ENCODE measurements around the gene TERT. TPM values are rescaled to one million over a fixed set of nuclear protein-coding genes. Genes with fewer than 3 reads are reported as not detected.
"Not testable (repeated sequence)": the region's sequence is repeated elsewhere in the genome, so short reads cannot be mapped to it uniquely, and the experiment has no call there.

TERT gene
- total RNA-seq, 3 donors from 2014 or later (not counting 1 experiment from before 2014, with no cell fraction given), result not detected

GRCh38 chr5:1278216-1278615 is 16.7 kb downstream of the TERT start:
- H3K27me3 Mint-ChIP-seq (ENCODE audit: low read depth in 2 of 2), result no peaks in the 10 kb centered on the region
- no peaks in the 10 kb centered on the region for H3K27me3 ChIP-seq (ENCODE audit: control insufficient read depth, insufficient read depth, low read length)
- peak in 1 of 3 donors; percentile 29 for ATAC-seq
- WGBS (ENCODE audit: insufficient coverage), result 91% methylated on average over 13 of the region's 13 CpGs
- peaks cover 0 to 14% of the 10 kb centered on the region in 2 donors for H3K4me1 Mint-ChIP-seq
- H3K27ac Mint-ChIP-seq, result no peak overlapping the region
- H3K4me1 ChIP-seq (ENCODE audit: control insufficient read depth, insufficient read depth, low read length), result peaks cover 17% of the 10 kb centered on the region
- H3K36me3 Mint-ChIP-seq, result no peaks in the 10 kb centered on the region
- H3K4me3 Mint-ChIP-seq, result no peak overlapping the region
- intact Hi-C loops (cut with micrococcal nuclease), result no loop called here
- H3K9me3 Mint-ChIP-seq, result no peaks in the 10 kb centered on the region
- H3K27ac ChIP-seq (ENCODE audit: low read length), result no peak overlapping the region
- DNase-seq, result no peak
- TF ChIP-seq CTCF (IDR thresholded peaks at IDR 0.05), result no peak
- no peaks in the 10 kb centered on the region for H3K9me3 ChIP-seq (ENCODE audit: control insufficient read depth, insufficient read depth, low read length)
- no peak overlapping the region for H3K4me3 ChIP-seq (ENCODE audit: low read length)
- H3K36me3 ChIP-seq (ENCODE audit: control insufficient read depth, insufficient read depth, low read length), result no peaks in the 10 kb centered on the region

GRCh38 chr5:1277781-1278180 is 17.1 kb downstream of the TERT start:
- H3K4me1 ChIP-seq (ENCODE audit: control insufficient read depth, insufficient read depth, low read length), result peaks cover 17% of the 10 kb centered on the region
- no peak overlapping the region for H3K27ac Mint-ChIP-seq
- H3K27ac ChIP-seq (ENCODE audit: low read length), result no peak overlapping the region
- no peaks in the 10 kb centered on the region for H3K36me3 Mint-ChIP-seq
- intact Hi-C loops (cut with micrococcal nuclease), result no loop called here
- no peak overlapping the region for H3K4me3 Mint-ChIP-seq
- no peaks in the 10 kb centered on the region for H3K36me3 ChIP-seq (ENCODE audit: control insufficient read depth, insufficient read depth, low read length)
- ATAC-seq, result no peak
- no peaks in the 10 kb centered on the region for H3K27me3 ChIP-seq (ENCODE audit: control insufficient read depth, insufficient read depth, low read length)
- 98% methylated on average over 10 of the region's 10 CpGs for WGBS (ENCODE audit: insufficient coverage)
- TF ChIP-seq CTCF (IDR thresholded peaks at IDR 0.05), result no peak
- H3K4me3 ChIP-seq (ENCODE audit: low read length), result no peak overlapping the region
- no peak for DNase-seq
- H3K27me3 Mint-ChIP-seq (ENCODE audit: low read depth in 2 of 2), result no peaks in the 10 kb centered on the region
- peaks cover 0 to 14% of the 10 kb centered on the region in 2 donors for H3K4me1 Mint-ChIP-seq
- no peaks in the 10 kb centered on the region for H3K9me3 Mint-ChIP-seq
- no peaks in the 10 kb centered on the region for H3K9me3 ChIP-seq (ENCODE audit: control insufficient read depth, insufficient read depth, low read length)

- Mint-ChIP-seq H3K36me3 (no peaks in the 10 kb centered on the region), H3K27ac (no peak overlapping the region), H3K9me3 (no peaks in the 10 kb centered on the region), H3K4me3 (no peak overlapping the region), H3K27me3 (ENCODE audit: low read depth in 2 of 2) (no peaks in the 10 kb centered on the region), H3K4me1 (peaks cover 0 to 14% of the 10 kb centered on the region in 2 donors)
- intact Hi-C loops (cut with micrococcal nuclease), result no loop called here
- DNase-seq, result no peak
- no peaks in the 10 kb centered on the region for H3K27me3 ChIP-seq (ENCODE audit: control insufficient read depth, insufficient read depth, low read length)
- 93% methylated on average over 21 of the region's 21 CpGs for whole genome bisulfite sequencing (ENCODE audit: insufficient coverage)
- no peak overlapping the region for H3K27ac ChIP-seq (ENCODE audit: low read length)
- ATAC-seq, result no peak
- H3K4me1 ChIP-seq (ENCODE audit: control insufficient read depth, insufficient read depth, low read length), result peaks cover 17% of the 10 kb centered on the region
- H3K9me3 ChIP-seq (ENCODE audit: control insufficient read depth, insufficient read depth, low read length), result no peaks in the 10 kb centered on the region
- no peak for TF ChIP-seq CTCF (IDR thresholded peaks at IDR 0.05)
- no peaks in the 10 kb centered on the region for H3K36me3 ChIP-seq (ENCODE audit: control insufficient read depth, insufficient read depth, low read length)
- no peak overlapping the region for H3K4me3 ChIP-seq (ENCODE audit: low read length)
These were observed 17.5 kb downstream of the TERT start for GRCh38 chr5:1277331-1277730.

DNA sequence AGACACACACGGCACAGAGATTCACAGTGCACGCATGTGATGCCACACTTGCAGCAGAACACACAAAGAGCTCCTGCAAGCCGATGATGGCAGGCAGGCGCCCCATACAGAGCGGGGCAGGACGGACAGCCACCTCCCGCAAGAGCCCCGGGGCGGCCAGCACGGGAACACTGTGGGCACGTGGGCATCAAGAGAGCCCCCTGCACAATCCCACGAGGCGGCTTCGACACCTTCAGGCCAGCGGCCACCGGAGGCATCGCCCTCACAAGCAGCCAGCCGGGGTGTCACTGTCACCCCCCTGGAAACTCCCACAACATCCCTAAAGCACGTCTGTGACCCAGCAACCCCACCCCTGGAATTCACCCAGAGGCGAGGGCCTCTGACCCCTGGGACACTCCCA is 17.9 kb downstream of the TERT start:
- DNase-seq (no peak), ATAC-seq (no peak)
- no peaks in the 10 kb centered on the region for H3K36me3 Mint-ChIP-seq
- H3K27ac Mint-ChIP-seq, result no peak overlapping the region
- no peaks in the 10 kb centered on the region for H3K27me3 Mint-ChIP-seq (ENCODE audit: low read depth in 2 of 2)
- no peak overlapping the region for H3K4me3 Mint-ChIP-seq
- H3K9me3 ChIP-seq (ENCODE audit: control insufficient read depth, insufficient read depth, low read length), result no peaks in the 10 kb centered on the region
- peaks cover 0 to 14% of the 10 kb centered on the region in 2 donors for H3K4me1 Mint-ChIP-seq
- WGBS (ENCODE audit: insufficient coverage), result 92% methylated on average over 20 of the region's 20 CpGs
- peaks cover 17% of the 10 kb centered on the region for H3K4me1 ChIP-seq (ENCODE audit: control insufficient read depth, insufficient read depth, low read length)
- no peaks in the 10 kb centered on the region for H3K27me3 ChIP-seq (ENCODE audit: control insufficient read depth, insufficient read depth, low read length)
- H3K4me3 ChIP-seq (ENCODE audit: low read length), result no peak overlapping the region
- intact Hi-C loops (cut with micrococcal nuclease), result no loop called here
- no peak for TF ChIP-seq CTCF (IDR thresholded peaks at IDR 0.05)
- no peaks in the 10 kb centered on the region for H3K36me3 ChIP-seq (ENCODE audit: control insufficient read depth, insufficient read depth, low read length)
- H3K9me3 Mint-ChIP-seq, result no peaks in the 10 kb centered on the region
- H3K27ac ChIP-seq (ENCODE audit: low read length), result no peak overlapping the region

DNA sequence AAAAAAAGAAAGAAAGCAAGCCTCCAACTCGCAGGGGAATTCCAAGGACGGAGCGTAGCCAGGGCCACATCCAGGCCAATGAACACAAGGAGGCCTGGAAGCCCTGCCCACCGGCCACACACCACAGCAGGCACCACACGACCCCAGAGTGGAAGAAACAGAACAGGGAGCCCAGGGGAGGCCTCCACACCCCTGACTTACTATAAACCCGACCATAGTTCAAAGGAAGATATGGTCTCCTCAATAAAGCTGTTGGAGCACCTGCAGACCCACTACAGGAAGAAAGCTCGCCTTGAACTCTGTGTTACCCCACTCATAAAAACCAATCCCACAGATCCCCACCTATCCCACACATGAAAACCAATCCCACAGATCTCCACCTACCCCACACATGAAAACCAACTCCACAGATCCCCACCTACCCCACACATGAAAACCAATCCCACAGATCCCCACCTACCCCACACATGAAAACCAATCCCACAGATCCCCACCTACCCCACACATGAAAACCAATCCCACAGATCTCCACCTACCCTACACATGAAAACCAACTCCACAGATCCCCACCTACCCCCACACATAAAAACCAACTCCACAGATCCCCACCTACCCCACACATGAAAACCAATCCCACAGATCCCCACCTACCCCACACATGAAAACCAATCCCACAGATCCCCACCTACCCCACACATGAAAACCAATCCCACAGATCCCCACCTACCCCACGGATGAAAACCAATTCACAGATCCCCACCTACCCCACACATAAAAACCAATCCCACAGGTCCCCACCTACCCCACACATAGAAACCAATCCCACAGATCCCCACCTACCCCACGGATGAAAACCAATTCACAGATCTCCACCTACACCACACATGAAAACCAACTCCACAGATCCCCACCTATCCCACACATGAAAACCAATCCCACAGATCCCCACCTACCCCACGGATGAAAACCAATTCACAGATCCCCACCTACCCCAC is 19.2 kb downstream of the TERT start:
- DNase-seq; H3K27me3 ChIP-seq (ENCODE audit: control insufficient read depth, insufficient read depth, low read length); H3K9me3 ChIP-seq (ENCODE audit: control insufficient read depth, insufficient read depth, low read length); H3K36me3 Mint-ChIP-seq; ATAC-seq; H3K4me3 ChIP-seq (ENCODE audit: low read length); intact Hi-C loops (cut with micrococcal nuclease); H3K9me3 Mint-ChIP-seq; H3K4me3 Mint-ChIP-seq; H3K27me3 Mint-ChIP-seq (ENCODE audit: low read depth in 2 of 2); H3K27ac ChIP-seq (ENCODE audit: low read length); H3K27ac Mint-ChIP-seq; H3K36me3 ChIP-seq (ENCODE audit: control insufficient read depth, insufficient read depth, low read length): not testable (repeated sequence)
- H3K4me1 Mint-ChIP-seq, result peaks cover 0 to 14% of the 10 kb centered on the region in 2 donors
- WGBS (ENCODE audit: insufficient coverage), result 68% methylated on average over 10 of the region's 10 CpGs
- peaks cover 17% of the 10 kb centered on the region for H3K4me1 ChIP-seq (ENCODE audit: control insufficient read depth, insufficient read depth, low read length)
